ENCODE measurements around the gene ZNF385A. TPM values are rescaled to one million over a fixed set of nuclear protein-coding genes. Genes with fewer than 3 reads are reported as not detected.

The ZNF385A gene
- total and polyA plus RNA-seq, 2 of the 4 experiments (the other 2 are of a cell fraction), result 0.36 to 2.5 TPM

DNA sequence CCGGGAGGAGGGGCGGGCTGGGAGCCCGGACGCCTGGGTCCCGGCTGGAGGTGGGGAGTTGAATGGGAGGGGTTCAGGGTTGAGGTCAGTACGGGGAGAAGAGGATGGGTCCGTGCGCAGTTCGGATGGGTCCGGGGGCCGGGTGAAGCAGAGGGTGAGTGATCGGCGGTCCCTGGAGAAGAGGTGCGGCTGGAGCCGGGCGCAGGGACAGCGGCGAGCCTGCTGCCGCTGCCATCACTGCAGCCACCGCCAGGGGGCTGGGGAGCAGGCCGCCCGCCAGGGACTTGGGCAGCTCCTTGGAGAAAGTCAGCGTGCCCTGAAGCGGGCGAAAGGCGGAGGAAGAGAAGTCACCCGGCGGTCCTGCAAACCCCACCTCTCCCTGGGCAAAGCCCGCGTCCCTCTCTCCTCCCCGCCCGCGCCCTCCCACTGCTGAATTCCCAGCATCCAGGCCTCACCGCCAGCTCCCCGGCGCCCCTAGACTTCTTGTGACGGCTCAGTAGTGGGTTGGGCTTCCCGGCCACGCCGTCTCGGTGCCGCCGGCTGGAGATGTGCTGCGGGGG is 14.3 kb downstream of the ZNF385A start:
- H3K56ac ChIP-seq (ENCODE audit: extremely low read depth, insufficient read depth, low read length), result no peak overlapping the region
- POLR2A ChIA-PET (ENCODE audit: unreplicated experiment), result interaction anchor here (1.0 kb wide), 1 partner anchor 10 kb away, joined by 4 read pairs; no protein-coding TSS in a partner anchor
- peak overlapping the region; percentile 88 for H2AFZ ChIP-seq (replicated peaks; ENCODE audit: low read length, poor library complexity)
- peak overlapping the region; percentile 25; the same call in 1 of the 2 replicates for H3K4me3 ChIP-seq (ENCODE audit: insufficient read depth, low read depth, low read length)
- H2BK5ac ChIP-seq (ENCODE audit: low read depth, low read length, poor library complexity, severe bottlenecking), result no peak overlapping the region
- no peak overlapping the region; a peak in 1 of 4 replicates for H4K8ac ChIP-seq (ENCODE audit: low read depth in 2 of 2, low read length in 2 of 2)
- H4K91ac ChIP-seq (ENCODE audit: insufficient read depth, low read depth, low read length), result no peak overlapping the region
- no peak overlapping the region for H3K27ac ChIP-seq (ENCODE audit: insufficient read depth, low read length)
- H4K20me1 ChIP-seq (ENCODE audit: insufficient read depth, low read length), result no peaks in the 10 kb centered on the region
- H3K4me1 ChIP-seq (ENCODE audit: control insufficient read depth, insufficient read depth, low read length), result peaks cover 10% of the 10 kb centered on the region; the same call in 1 of the 2 replicates
- no peaks in the 10 kb centered on the region for H3K27me3 ChIP-seq (ENCODE audit: control insufficient read depth, insufficient read depth, low read length)
- 3% methylated on average over 11 of the region's 44 CpGs; no CpG with 5 or more reads in 1 of the 2 experiments for WGBS, 2 experiments (ENCODE audit: extremely low coverage in 2 of 2, insufficient read length in 1 of 2)
- H3K4me2 ChIP-seq (ENCODE audit: low read depth, low read length), result peak overlapping the region; percentile 80; the same call in 1 of the 2 replicates
- CTCF ChIA-PET, result interaction anchor here (0.6 to 1.8 kb wide), 14 partner anchors 9 to 723 kb away, joined by 3 to 10 read pairs (median 4); no protein-coding TSS in a partner anchor
- intact Hi-C loops (cut with micrococcal nuclease) (loop anchor here (1.0 kb wide), 3 partner anchors 9 to 69 kb away; no protein-coding TSS in a partner anchor), in situ Hi-C loops (cut with MboI; ENCODE audit: low sequenced_read_pairs) (loop anchor here (10.0 kb wide), 1 partner anchor 375 kb away; no protein-coding TSS in a partner anchor), dilution Hi-C loops (cut with HindIII; ENCODE audit: low sequenced_read_pairs, unreplicated experiment) (no loop called here)
- H4K5ac ChIP-seq (ENCODE audit: low read depth, low read length), result no peak overlapping the region
- H2AK9ac ChIP-seq (replicated peaks; ENCODE audit: low read depth, low read length, poor library complexity), result no peak overlapping the region
- BruUV-seq (replicated peaks), result no TSS peak
- no peak overlapping the region for H3K4ac ChIP-seq (ENCODE audit: low read depth, low read length)
- H3K9me1 ChIP-seq (ENCODE audit: insufficient read depth, low read length), result no peaks in the 10 kb centered on the region; the same call in 1 of the 2 replicates
- peak; percentile 77 for DNase-seq
- no peak overlapping the region for H3K14ac ChIP-seq (replicated peaks; ENCODE audit: low read depth, low read length)
- H2BK120ac ChIP-seq (ENCODE audit: low read depth, low read length), result no peak overlapping the region
- no peak overlapping the region for H2AK5ac ChIP-seq (ENCODE audit: low read depth, low read length)
- peak; percentile 86 for ATAC-seq (ENCODE audit: low read depth)
- H3K36me3 ChIP-seq (ENCODE audit: control insufficient read depth, insufficient read depth, low read length), result peaks cover 1% of the 10 kb centered on the region; the same call in 1 of the 2 replicates
- H2BK15ac ChIP-seq (ENCODE audit: low read depth, low read length), result no peak overlapping the region
- peak overlapping the region; percentile 61; the same call in 1 of the 2 replicates for H3K9ac ChIP-seq (ENCODE audit: low read depth, low read length)
- no peaks in the 10 kb centered on the region for H3K9me3 ChIP-seq (ENCODE audit: control insufficient read depth, insufficient read depth, low read length)
- no peak for TF ChIP-seq POLR2A (IDR thresholded peaks at IDR 0.05; ENCODE audit: low read depth, low read length)
- TF ChIP-seq BHLHE40 (IDR thresholded peaks at IDR 0.05; ENCODE audit: low read depth, low read length), result peak; percentile 42; the same call in 1 of the 2 replicates
- TF ChIP-seq MAZ (IDR thresholded peaks at IDR 0.05; ENCODE audit: borderline replicate concordance, low read depth, low read length), result peak; percentile 77
- peak; percentile 67; the same call in 1 of the 2 replicates for TF ChIP-seq MXI1 (IDR thresholded peaks at IDR 0.05; ENCODE audit: borderline replicate concordance, low read depth, low read length)
- TF ChIP-seq, protein P1, sequence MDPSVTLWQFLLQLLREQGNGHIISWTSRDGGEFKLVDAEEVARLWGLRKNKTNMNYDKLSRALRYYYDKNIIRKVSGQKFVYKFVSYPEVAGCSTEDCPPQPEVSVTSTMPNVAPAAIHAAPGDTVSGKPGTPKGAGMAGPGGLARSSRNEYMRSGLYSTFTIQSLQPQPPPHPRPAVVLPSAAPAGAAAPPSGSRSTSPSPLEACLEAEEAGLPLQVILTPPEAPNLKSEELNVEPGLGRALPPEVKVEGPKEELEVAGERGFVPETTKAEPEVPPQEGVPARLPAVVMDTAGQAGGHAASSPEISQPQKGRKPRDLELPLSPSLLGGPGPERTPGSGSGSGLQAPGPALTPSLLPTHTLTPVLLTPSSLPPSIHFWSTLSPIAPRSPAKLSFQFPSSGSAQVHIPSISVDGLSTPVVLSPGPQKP (IDR thresholded peaks at IDR 0.05; ENCODE audit: borderline replicate concordance, low read depth, low read length), result no peak
- peak; percentile 82 for TF ChIP-seq RAD21 (IDR thresholded peaks at IDR 0.05; ENCODE audit: low read length)
- TF ChIP-seq, protein P2, sequence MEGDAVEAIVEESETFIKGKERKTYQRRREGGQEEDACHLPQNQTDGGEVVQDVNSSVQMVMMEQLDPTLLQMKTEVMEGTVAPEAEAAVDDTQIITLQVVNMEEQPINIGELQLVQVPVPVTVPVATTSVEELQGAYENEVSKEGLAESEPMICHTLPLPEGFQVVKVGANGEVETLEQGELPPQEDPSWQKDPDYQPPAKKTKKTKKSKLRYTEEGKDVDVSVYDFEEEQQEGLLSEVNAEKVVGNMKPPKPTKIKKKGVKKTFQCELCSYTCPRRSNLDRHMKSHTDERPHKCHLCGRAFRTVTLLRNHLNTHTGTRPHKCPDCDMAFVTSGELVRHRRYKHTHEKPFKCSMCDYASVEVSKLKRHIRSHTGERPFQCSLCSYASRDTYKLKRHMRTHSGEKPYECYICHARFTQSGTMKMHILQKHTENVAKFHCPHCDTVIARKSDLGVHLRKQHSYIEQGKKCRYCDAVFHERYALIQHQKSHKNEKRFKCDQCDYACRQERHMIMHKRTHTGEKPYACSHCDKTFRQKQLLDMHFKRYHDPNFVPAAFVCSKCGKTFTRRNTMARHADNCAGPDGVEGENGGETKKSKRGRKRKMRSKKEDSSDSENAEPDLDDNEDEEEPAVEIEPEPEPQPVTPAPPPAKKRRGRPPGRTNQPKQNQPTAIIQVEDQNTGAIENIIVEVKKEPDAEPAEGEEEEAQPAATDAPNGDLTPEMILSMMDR (conservative IDR thresholded peaks at IDR 0.05; ENCODE audit: low read depth, low read length), result peak; percentile 96
- peak; percentile 87 for TF ChIP-seq SMC3 (IDR thresholded peaks at IDR 0.05; ENCODE audit: low read depth, low read length)
- TF ChIP-seq FOS (IDR thresholded peaks at IDR 0.05; ENCODE audit: low read depth, low read length), result no peak
- no peak for TF ChIP-seq RFX5 (IDR thresholded peaks at IDR 0.05; ENCODE audit: low read depth, low read length)
- peak; percentile 53 for TF ChIP-seq RCOR1 (IDR thresholded peaks at IDR 0.05; ENCODE audit: insufficient replicate concordance, low read length)
- H2BK20ac ChIP-seq (ENCODE audit: low read depth, low read length), result no peak overlapping the region
- H3K23ac ChIP-seq (ENCODE audit: low read depth, low read length), result no peak overlapping the region
- no peak overlapping the region for H3K18ac ChIP-seq (ENCODE audit: low read depth, low read length)
- no peaks in the 10 kb centered on the region for H3K79me1 ChIP-seq (ENCODE audit: low read depth in 1 of 2, low read length in 2 of 2)
